GM18868 (cell line): Measurements from ENCODE around the gene ITGB3BP.
"Not testable (repeated sequence)": the region's sequence is repeated elsewhere in the genome, so short reads cannot be mapped to it uniquely, and the experiment has no call there.

Experiments
- ATAC-seq: cut with Tn5 transposase; IDR thresholded peaks from one replicate; pipeline ENCODE4 v1.9.1; 2021; ENCODE audit warnings: mild to moderate bottlenecking, moderate library complexity; ENCODE audit not compliant: unreplicated experiment

Gene ITGB3BP

GRCh38 chr1:63509718-63510117 is 13.3 kb downstream of the ITGB3BP start:
- no peak for ATAC-seq

- ATAC-seq = no peak
Observed at GRCh38 chr1:63506782-63507181, 16.2 kb downstream of the ITGB3BP start.

- no peak for ATAC-seq
Observed at GRCh38 chr1:63501256-63501655, 21.8 kb downstream of the ITGB3BP start.

- ATAC-seq = no peak
Observed at GRCh38 chr1:63498106-63498505, 24.9 kb downstream of the ITGB3BP start.

GRCh38 chr1:63497577-63497976 is 25.4 kb downstream of the ITGB3BP start:
- ATAC-seq = no peak

- no peak for ATAC-seq
Observed at GRCh38 chr1:63487336-63488065, 35.5 kb downstream of the ITGB3BP start.

- ATAC-seq = no peak
Observed at GRCh38 chr1:63486629-63487028, 36.4 kb downstream of the ITGB3BP start.

- ATAC-seq = no peak
Observed at GRCh38 chr1:63480057-63480456, 43.0 kb downstream of the ITGB3BP start.

GRCh38 chr1:63475761-63476160 is 47.3 kb downstream of the ITGB3BP start:
- no peak for ATAC-seq

GRCh38 chr1:63468683-63469082 is 54.3 kb downstream of the ITGB3BP start:
- ATAC-seq = not testable (repeated sequence)

GRCh38 chr1:63466759-63467158 is 56.3 kb downstream of the ITGB3BP start:
- ATAC-seq = no peak

GRCh38 chr1:63466181-63466580 is 56.8 kb downstream of the ITGB3BP start:
- no peak for ATAC-seq

- ATAC-seq = no peak
Observed at GRCh38 chr1:63463248-63463647, 59.8 kb downstream of the ITGB3BP start.

GRCh38 chr1:63461661-63462230 is 61.3 kb downstream of the ITGB3BP start:
- no peak for ATAC-seq

- no peak for ATAC-seq
Observed at GRCh38 chr1:63458750-63459149, 64.3 kb downstream of the ITGB3BP start.

GRCh38 chr1:63454269-63454668 is 68.8 kb downstream of the ITGB3BP start:
- ATAC-seq = no peak

- no peak for ATAC-seq
Observed at GRCh38 chr1:63453232-63453631, 69.8 kb downstream of the ITGB3BP start.

- ATAC-seq = no peak
Observed at GRCh38 chr1:63450416-63450815, 72.6 kb downstream of the ITGB3BP start.

GRCh38 chr1:63448731-63449246 is 74.2 kb downstream of the ITGB3BP start:
- ATAC-seq = no peak

- ATAC-seq = no peak
Observed at GRCh38 chr1:63442141-63442475, 80.9 kb downstream of the ITGB3BP start.

- no peak for ATAC-seq
Observed at GRCh38 chr1:63435161-63435560, 87.9 kb downstream of the ITGB3BP start.

- no peak for ATAC-seq
Observed at GRCh38 chr1:63429281-63429680, 93.7 kb downstream of the ITGB3BP start.

- ATAC-seq = no peak
Observed at GRCh38 chr1:63428815-63429214, 94.2 kb downstream of the ITGB3BP start.
